ENCODE results near the gene REC114. TPM values are rescaled to one million over a fixed set of nuclear protein-coding genes. Genes with fewer than 3 reads are reported as not detected.

Gene REC114
- total and polyA plus RNA-seq, 9 of the 15 experiments (the other 6 are each of a cell fraction or from before 2014, with no cell fraction given): 0.07 to 0.24 TPM; not detected in 7

GRCh38 chr15:73394782-73395181, 48.2 kb upstream of the REC114 start:
- POLR2A ChIA-PET: no interaction called here
- BruUV-seq (replicated peaks): no TSS peak
- FAIRE-seq (no peak), ATAC-seq (no peak), DNase-seq (ENCODE audit: extremely low read depth in 1 of 4, low spot score in 3 of 4) (no peak)
- H2AFZ ChIP-seq (ENCODE audit: low read depth, low read length): no peak overlapping the region
- no peaks in the 10 kb centered on the region for H3K9me3 ChIP-seq (replicated peaks; ENCODE audit: control insufficient read depth, insufficient read depth, low read depth, low read length)
- peaks cover 8 to 56% of the 10 kb centered on the region in 2 experiments; a peak in 4 of 5 replicates for H3K27me3 ChIP-seq (ENCODE audit: control insufficient read depth in 2 of 2, insufficient read depth in 2 of 2, low read length in 2 of 2)
- intact Hi-C loops (cut with micrococcal nuclease) (no loop called here), in situ Hi-C loops (cut with MboI) (no loop called here)
- H3K4me1 ChIP-seq (replicated peaks in 1 of 2; ENCODE audit: control insufficient read depth in 2 of 2, insufficient read depth in 2 of 2, low read length in 2 of 2): no peaks in the 10 kb centered on the region
- no peak overlapping the region for H3K27ac ChIP-seq (ENCODE audit: extremely low read depth, low read depth, low read length)
- no peak overlapping the region for H3K9ac ChIP-seq (ENCODE audit: insufficient read depth in 1 of 2, low read depth in 2 of 2, low read length in 2 of 2)
- no peaks in the 10 kb centered on the region for H3K9me1 ChIP-seq (ENCODE audit: control insufficient read depth, insufficient read depth, low read length)
- H3K79me2 ChIP-seq (ENCODE audit: control insufficient read depth, insufficient read depth, low read length): no peaks in the 10 kb centered on the region
- no peaks in the 10 kb centered on the region for H4K20me1 ChIP-seq (replicated peaks; ENCODE audit: control insufficient read depth, insufficient read depth, low read length)
- TF ChIP-seq, protein P1, sequence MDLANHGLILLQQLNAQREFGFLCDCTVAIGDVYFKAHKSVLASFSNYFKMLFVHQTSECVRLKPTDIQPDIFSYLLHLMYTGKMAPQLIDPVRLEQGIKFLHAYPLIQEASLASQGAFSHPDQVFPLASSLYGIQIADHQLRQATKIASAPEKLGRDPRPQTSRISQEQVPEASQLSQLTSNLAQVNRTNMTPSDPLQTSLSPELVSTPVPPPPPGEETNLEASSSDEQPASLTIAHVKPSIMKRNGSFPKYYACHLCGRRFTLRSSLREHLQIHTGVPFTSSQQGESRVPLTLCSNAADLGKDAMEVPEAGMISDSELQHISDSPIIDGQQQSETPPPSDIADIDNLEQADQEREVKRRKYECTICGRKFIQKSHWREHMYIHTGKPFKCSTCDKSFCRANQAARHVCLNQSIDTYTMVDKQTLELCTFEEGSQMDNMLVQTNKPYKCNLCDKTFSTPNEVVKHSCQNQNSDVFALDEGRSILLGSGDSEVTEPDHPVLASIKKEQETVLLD (IDR thresholded peaks at IDR 0.05): no peak
- TF ChIP-seq ADNP (tag; IDR thresholded peaks at IDR 0.05) (no peak), CREB1 (IDR thresholded peaks at IDR 0.05) (no peak), CREB1 (CRISPR knock-in tag; IDR thresholded peaks at IDR 0.05) (no peak), ESRRA (IDR thresholded peaks at IDR 0.05; ENCODE audit: borderline replicate concordance, low read depth) (no peak)
- TF ChIP-seq, protein P2, sequence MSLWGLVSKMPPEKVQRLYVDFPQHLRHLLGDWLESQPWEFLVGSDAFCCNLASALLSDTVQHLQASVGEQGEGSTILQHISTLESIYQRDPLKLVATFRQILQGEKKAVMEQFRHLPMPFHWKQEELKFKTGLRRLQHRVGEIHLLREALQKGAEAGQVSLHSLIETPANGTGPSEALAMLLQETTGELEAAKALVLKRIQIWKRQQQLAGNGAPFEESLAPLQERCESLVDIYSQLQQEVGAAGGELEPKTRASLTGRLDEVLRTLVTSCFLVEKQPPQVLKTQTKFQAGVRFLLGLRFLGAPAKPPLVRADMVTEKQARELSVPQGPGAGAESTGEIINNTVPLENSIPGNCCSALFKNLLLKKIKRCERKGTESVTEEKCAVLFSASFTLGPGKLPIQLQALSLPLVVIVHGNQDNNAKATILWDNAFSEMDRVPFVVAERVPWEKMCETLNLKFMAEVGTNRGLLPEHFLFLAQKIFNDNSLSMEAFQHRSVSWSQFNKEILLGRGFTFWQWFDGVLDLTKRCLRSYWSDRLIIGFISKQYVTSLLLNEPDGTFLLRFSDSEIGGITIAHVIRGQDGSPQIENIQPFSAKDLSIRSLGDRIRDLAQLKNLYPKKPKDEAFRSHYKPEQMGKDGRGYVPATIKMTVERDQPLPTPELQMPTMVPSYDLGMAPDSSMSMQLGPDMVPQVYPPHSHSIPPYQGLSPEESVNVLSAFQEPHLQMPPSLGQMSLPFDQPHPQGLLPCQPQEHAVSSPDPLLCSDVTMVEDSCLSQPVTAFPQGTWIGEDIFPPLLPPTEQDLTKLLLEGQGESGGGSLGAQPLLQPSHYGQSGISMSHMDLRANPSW (CRISPR knock-in tag; IDR thresholded peaks at IDR 0.05): no peak
- CTCF ChIA-PET (ENCODE audit: low intra/inter-chr PET ratio): no interaction called here
- no peak overlapping the region for H3K4me2 ChIP-seq (ENCODE audit: insufficient read depth, low read length)
- no peak overlapping the region for H3K4me3 ChIP-seq
- H3K36me3 ChIP-seq (ENCODE audit: control insufficient read depth, insufficient read depth, low read length): no peaks in the 10 kb centered on the region

Data from K562 (cell line).